PC-3 (cell line): ENCODE data around the gene MAEA. TPM values are rescaled to one million over a fixed set of nuclear protein-coding genes. Genes with fewer than 3 reads are reported as not detected.
"Not testable (repeated sequence)": the region's sequence is repeated elsewhere in the genome, so short reads cannot be mapped to it uniquely, and the experiment has no call there.

Experiments
- ATAC-seq: fragments of 200-7000 bp; cut with Tn5 transposase; 2 replicates; pipeline ENCODE4 v1.9.1; 2020; ENCODE audit warnings: mild to moderate bottlenecking, moderate library complexity
- BruUV-seq: library from RNA; stranded (reverse); fragments of 400-500 nt; replicated peaks from 2 replicates; lab custom pipeline; 2021; lab: Mats Ljungman, UMichigan
- CTCF ChIA-PET: fragments of 300-600 bp; sonication (Branson Sonifier 250); formaldehyde crosslinking; loops from one replicate; lab custom pipeline; 2022; ENCODE audit warnings: antibody characterized with exemption; lab: Charles Lee
- POLR2A ChIA-PET: fragments of 300-600 bp; sonication (Branson Sonifier 250); formaldehyde crosslinking; loops from one replicate; lab custom pipeline; 2022; ENCODE audit warnings: antibody characterized with exemption; ENCODE audit not compliant: unreplicated experiment; lab: Charles Lee
- DNase-seq: peaks from one replicate; pipeline ENCODE4 v3.0.0-alpha.2; 2015
- H2AFZ ChIP-seq: fragments of 300-600 bp; sonication (generic); 2 replicates; pipeline ENCODE4 v1.6.0; 2016; ENCODE audit warnings: antibody characterized with exemption, low read length
- H3F3A ChIP-seq: fragments of 300-600 bp; sonication (generic); one replicate; pipeline ENCODE4 v1.6.0; 2017; ENCODE audit warnings: antibody characterized with exemption, low read length, control low read depth, mild to moderate bottlenecking; ENCODE audit not compliant: unreplicated experiment
- H3K27ac ChIP-seq: fragments of 300-600 bp; sonication (generic); 2 replicates; pipeline ENCODE4 v1.5.1; 2016; ENCODE audit warnings: mild to moderate bottlenecking, low read length
- H3K27me3 ChIP-seq: fragments of 300-600 bp; sonication (generic); 2 replicates; pipeline ENCODE4 v1.6.1; 2016; ENCODE audit warnings: low read length, mixed read lengths
- H3K36me3 ChIP-seq: fragments of 300-600 bp; sonication (generic); 2 replicates; pipeline ENCODE4 v1.6.1; 2016; ENCODE audit warnings: low read depth, mixed run types, low read length, mixed read lengths
- H3K4me1 ChIP-seq: fragments of 300-600 bp; sonication (generic); 2 replicates; pipeline ENCODE4 v1.5.1; 2016; ENCODE audit warnings: low read length; ENCODE audit not compliant: insufficient read depth
- H3K4me2 ChIP-seq: fragments of 300-600 bp; sonication (generic); 2 replicates; pipeline ENCODE4 v1.6.0; 2016; ENCODE audit warnings: low read length
- H3K4me3 ChIP-seq: fragments of 300-600 bp; sonication (generic); 2 replicates; pipeline ENCODE4 v1.5.1; 2016; ENCODE audit warnings: mild to moderate bottlenecking, low read length, mixed read lengths
- H3K79me2 ChIP-seq: fragments of 300-600 bp; sonication (generic); 2 replicates; pipeline ENCODE4 v1.6.1; 2017; ENCODE audit warnings: low read length, mixed read lengths
- H3K9ac ChIP-seq: fragments of 300-600 bp; sonication (generic); 2 replicates; pipeline ENCODE4 v1.6.0; 2016; ENCODE audit warnings: mild to moderate bottlenecking, low read length
- H3K9me2 ChIP-seq: fragments of 300-600 bp; sonication (generic); replicated peaks from 2 replicates; pipeline ENCODE4 v1.6.1; 2016; ENCODE audit warnings: mixed run types, low read length, mixed read lengths
- H3K9me3 ChIP-seq: fragments of 300-600 bp; sonication (generic); 2 replicates; pipeline ENCODE4 v1.6.1; 2016; ENCODE audit warnings: low read length, mixed read lengths
- H4K20me1 ChIP-seq: fragments of 300-600 bp; sonication (generic); 2 replicates; pipeline ENCODE4 v1.6.1; 2016; ENCODE audit warnings: low read length, mixed read lengths
- EZH2 ChIP-seq: fragments of 300-600 bp; sonication (generic); IDR thresholded peaks from one replicate; pipeline ENCODE4 v1.6.1; 2017; ENCODE audit warnings: antibody characterized with exemption, mild to moderate bottlenecking, low read length; ENCODE audit not compliant: unreplicated experiment
- EZH2phosphoT487 ChIP-seq: fragments of 300-600 bp; sonication (generic); IDR thresholded peaks from 2 replicates; pipeline ENCODE4 v1.6.1; 2018; ENCODE audit warnings: mild to moderate bottlenecking, antibody characterized with exemption, low read length, borderline replicate concordance
- intact Hi-C: fragments of 100-400 bp; cut with micrococcal nuclease; formaldehyde crosslinking; loops from 2 replicates; pipeline ENCODE4 v1.9.0; 2023
- total RNA-seq: library from RNA; depleted of rRNA; stranded (reverse); fragments of >200 nt; gene quantifications from 2 replicates; pipeline ENCODE4 v1.2.3, GENCODE V29; 2014
- TF ChIP-seq, protein P1 (sequence below): fragments of 300-600 bp; sonication (generic); conservative IDR thresholded peaks from 2 replicates; pipeline ENCODE4 v1.5.1; 2017; ENCODE audit warnings: antibody characterized with exemption, low read depth, mild to moderate bottlenecking, low read length

Gene MAEA
- total RNA-seq, 1 experiment from 2014 or later: 48.1 TPM

DNA sequence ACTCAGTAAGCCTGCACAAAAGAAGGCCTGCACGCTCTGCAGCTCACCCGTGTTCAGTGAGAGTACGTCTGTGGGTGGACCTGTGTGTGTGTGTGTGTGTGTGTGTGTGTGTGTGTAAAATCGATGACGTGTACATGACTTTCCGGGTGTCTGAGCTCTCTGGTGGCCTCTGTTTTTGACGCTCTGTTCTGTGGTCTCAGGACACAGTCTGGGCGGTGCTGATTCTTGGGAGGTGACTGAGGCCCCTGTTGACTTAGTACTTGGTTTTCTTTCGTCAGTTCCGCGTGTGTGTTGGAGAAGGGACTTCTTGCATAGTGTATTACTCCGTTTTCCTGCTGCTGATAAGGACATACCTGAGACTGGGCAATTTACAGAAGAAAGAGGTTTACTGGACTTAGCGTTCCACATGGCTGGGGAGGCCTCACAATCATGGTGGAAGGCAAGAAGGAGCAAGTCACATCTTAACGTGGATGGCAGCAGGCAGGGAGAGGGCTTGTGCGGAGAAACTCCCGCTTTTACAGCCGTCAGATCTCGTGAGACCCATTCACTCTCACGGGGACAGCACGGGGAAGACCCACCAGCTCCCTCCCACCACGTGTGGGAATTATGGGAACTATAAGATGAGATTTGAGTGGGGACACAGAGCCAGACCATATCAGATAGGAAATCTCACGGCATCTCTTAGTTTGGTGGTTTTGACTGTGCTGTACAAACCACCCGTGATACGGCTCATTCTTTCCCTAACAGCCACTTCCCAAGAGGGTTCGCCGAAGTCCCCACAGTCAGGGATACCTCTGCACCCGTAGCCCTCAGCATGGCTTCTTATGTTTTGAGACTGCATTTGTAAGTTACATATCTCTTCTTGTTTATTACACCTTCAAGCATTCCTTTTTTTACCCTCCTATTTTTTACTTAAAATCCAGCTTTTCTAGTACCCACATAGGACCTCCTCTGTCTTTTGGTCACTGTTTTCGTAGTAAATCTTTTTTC, 81.8 kb downstream of the MAEA start:
- BruUV-seq: no TSS peak
- H3K27me3 ChIP-seq: no peaks in the 10 kb centered on the region
- no peaks in the 10 kb centered on the region for H3K9me3 ChIP-seq
- H3K36me3 ChIP-seq: no peaks in the 10 kb centered on the region
- H3K9ac ChIP-seq: no peak overlapping the region
- DNase-seq: no peak
- TF ChIP-seq EZH2 (no peak), EZH2phosphoT487 (no peak)
- TF ChIP-seq, protein P1, sequence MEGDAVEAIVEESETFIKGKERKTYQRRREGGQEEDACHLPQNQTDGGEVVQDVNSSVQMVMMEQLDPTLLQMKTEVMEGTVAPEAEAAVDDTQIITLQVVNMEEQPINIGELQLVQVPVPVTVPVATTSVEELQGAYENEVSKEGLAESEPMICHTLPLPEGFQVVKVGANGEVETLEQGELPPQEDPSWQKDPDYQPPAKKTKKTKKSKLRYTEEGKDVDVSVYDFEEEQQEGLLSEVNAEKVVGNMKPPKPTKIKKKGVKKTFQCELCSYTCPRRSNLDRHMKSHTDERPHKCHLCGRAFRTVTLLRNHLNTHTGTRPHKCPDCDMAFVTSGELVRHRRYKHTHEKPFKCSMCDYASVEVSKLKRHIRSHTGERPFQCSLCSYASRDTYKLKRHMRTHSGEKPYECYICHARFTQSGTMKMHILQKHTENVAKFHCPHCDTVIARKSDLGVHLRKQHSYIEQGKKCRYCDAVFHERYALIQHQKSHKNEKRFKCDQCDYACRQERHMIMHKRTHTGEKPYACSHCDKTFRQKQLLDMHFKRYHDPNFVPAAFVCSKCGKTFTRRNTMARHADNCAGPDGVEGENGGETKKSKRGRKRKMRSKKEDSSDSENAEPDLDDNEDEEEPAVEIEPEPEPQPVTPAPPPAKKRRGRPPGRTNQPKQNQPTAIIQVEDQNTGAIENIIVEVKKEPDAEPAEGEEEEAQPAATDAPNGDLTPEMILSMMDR: no peak
- H3K4me2 ChIP-seq: no peak overlapping the region
- no peak for ATAC-seq
- no peaks in the 10 kb centered on the region for H3K4me1 ChIP-seq
- no peaks in the 10 kb centered on the region for H3K79me2 ChIP-seq
- POLR2A ChIA-PET: no interaction called here
- no peak overlapping the region for H2AFZ ChIP-seq
- no peaks in the 10 kb centered on the region for H3K9me2 ChIP-seq
- intact Hi-C loops: no loop called here
- H3F3A ChIP-seq: no peaks in the 10 kb centered on the region
- CTCF ChIA-PET: no interaction called here
- no peaks in the 10 kb centered on the region for H4K20me1 ChIP-seq
- no peak overlapping the region for H3K4me3 ChIP-seq
- no peak overlapping the region for H3K27ac ChIP-seq

DNA sequence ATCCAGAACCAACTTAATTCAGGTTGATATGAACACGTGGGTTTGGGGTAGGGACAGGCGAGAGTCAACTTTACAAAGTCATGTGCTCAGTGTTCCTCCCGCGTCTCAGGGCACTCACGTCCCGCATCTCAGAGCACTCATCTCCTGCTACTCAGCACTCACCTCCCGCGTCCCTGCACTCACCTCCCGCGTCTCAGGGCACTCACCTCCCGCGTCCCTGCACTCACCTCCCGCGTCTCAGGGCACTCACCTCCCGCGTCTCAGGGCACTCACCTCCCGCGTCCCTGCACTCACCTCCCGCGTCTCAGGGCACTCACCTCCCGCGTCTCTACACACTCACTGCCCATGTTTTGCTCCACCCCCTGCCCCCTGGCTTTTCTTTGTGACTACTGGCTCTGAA, 82.9 kb downstream of the MAEA start:
- H3K4me1 ChIP-seq, H3K4me3 ChIP-seq, DNase-seq, POLR2A ChIA-PET, H3K9me2 ChIP-seq, CTCF ChIA-PET, H3K9me3 ChIP-seq, intact Hi-C loops, ATAC-seq, H3K4me2 ChIP-seq, H3K27ac ChIP-seq, H4K20me1 ChIP-seq, H3K27me3 ChIP-seq, H2AFZ ChIP-seq, H3K9ac ChIP-seq, H3K36me3 ChIP-seq, H3K79me2 ChIP-seq, H3F3A ChIP-seq, BruUV-seq: not testable (repeated sequence)

DNA sequence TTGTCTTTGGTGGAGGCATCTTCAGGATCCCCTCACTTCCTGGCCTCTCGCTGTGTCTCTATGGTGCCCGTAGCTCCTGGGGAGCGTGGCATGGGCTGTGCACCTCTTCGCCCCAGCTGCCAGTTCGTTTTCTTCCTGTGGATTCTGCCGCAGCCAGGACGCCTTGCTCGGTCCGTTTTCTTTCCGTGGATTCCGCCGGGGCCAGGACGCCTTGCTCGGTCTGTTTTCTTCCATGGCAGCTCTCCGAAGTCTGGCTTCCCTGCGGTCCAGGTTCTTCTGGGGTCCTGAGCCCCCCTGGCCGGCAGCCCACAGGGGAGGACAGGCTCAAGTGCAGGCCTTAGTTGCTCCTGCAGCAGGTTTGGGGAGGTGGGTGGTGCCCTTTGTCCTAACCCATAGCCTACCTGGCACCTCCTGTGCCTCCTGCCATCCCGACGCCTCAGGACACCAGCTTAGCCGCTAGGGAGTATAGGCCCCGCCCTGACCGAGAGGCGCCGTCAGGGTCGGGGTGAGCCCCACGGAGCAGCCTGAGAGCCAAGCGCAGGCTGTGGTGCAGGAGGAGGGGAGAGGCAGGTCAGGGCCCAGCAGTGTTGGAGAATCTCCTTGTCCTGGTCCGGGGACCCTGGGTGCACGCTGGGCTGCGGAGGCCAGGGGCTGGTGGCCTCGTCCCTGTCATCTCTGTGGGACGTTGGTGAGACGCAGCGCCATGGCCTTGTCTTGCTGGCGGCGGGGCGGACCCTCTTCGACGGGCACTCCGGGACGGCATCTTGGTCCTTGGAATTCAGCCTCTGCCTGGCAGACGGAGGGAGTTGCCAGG, 84.4 kb downstream of the MAEA start:
- no peak for TF ChIP-seq EZH2phosphoT487
- Histone ChIP-seq H3K9me2 (no peaks in the 10 kb centered on the region), H3K36me3 (no peaks in the 10 kb centered on the region), H3K27me3 (no peaks in the 10 kb centered on the region), H3K27ac (no peak overlapping the region), H3K79me2 (no peaks in the 10 kb centered on the region), H3K4me3 (no peak overlapping the region), H4K20me1 (no peaks in the 10 kb centered on the region), H2AFZ (no peak overlapping the region), H3F3A (no peaks in the 10 kb centered on the region), H3K9me3 (no peaks in the 10 kb centered on the region), H3K4me1 (no peaks in the 10 kb centered on the region), H3K9ac (no peak overlapping the region), H3K4me2 (no peak overlapping the region)
- ChIA-PET POLR2A (no interaction called here), CTCF (no interaction called here)
- intact Hi-C loops: no loop called here
- no TSS peak for BruUV-seq
- no peak for ATAC-seq
- DNase-seq: no peak
